H1 (cell line): ENCODE data around the gene TBP.
A peak's percentile ranks its signal among the peaks of the same experiment; 100 is the strongest.

ENCODE experiments used
- JUND ChIP-seq: IDR thresholded peaks from 2 replicates; pipeline ENCODE4 v1.6.1; 2011; ENCODE audit warnings: mild to moderate bottlenecking, improper control_type of control experiment, low read length
- POLR2A ChIP-seq, 2 experiments: IDR thresholded peaks; 1 replicate in 1 of 2; 2 replicates in 1 of 2; pipeline ENCODE4 v1.6.1; 2011; ENCODE audit warnings: low read depth in 2 of 2, low read length in 2 of 2, mild to moderate bottlenecking in 2 of 2; ENCODE audit errors: control extremely low read depth in 1 of 2
- RAD21 ChIP-seq, 2 experiments: IDR thresholded peaks in 1 of 2; conservative IDR thresholded peaks in 1 of 2; 2 replicates each; pipeline ENCODE4 v1.6.1; 2011; ENCODE audit warnings: low read depth in 2 of 2, low read length in 2 of 2, improper control_type of control experiment in 1 of 2, inconsistent platforms in 1 of 2, mild to moderate bottlenecking in 1 of 2, moderate library complexity in 1 of 2
- TF ChIP-seq, protein P1 (sequence below), 3 experiments: IDR thresholded peaks; 1 replicate in 2 of 3; 2 replicates in 1 of 3; pipeline versions ENCODE4 v1.5.1 to v1.6.1; 2011; ENCODE audit warnings: low read length in 3 of 3, mild to moderate bottlenecking in 3 of 3, inconsistent platforms in 2 of 3, low read depth in 1 of 3, moderate library complexity in 1 of 3; ENCODE audit not compliant: insufficient read depth in 1 of 3; ENCODE audit errors: control extremely low read depth in 1 of 3

DNA sequence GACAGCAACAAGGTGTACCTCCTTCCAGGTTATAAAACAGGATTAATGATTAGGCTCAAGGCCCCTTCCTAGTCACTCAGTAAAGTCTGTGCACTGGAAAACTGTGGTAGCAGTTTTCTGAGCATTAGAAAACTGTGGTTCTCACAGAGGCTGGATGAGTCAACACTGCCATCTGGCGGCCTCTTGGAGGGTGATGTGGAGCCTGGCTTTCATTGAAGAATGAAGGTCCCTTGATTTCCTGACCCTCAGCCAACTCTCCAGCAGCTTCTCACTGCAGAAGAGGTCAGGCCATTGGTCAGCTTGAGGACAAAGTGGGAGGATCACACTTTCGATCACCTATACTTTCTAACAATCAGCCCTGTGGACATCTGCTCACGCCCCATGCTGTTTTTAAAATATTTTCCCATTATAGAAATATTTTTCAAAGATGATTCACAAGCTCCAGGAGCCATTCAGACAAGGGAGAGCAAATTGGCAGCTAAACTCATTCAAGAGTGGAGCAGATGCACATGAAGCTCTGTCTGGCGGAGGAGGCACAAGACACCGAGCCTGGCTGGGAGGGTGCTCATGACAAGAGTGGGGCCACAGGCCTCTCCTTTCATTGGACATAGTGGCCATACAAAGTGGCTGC, 24.2 kb upstream of the TBP start:
- no peak for TF ChIP-seq POLR2A (IDR thresholded peaks at IDR 0.05; ENCODE audit: control extremely low read depth in 1 of 2, low read depth in 2 of 2, low read length in 2 of 2)
- TF ChIP-seq RAD21 (IDR thresholded peaks at IDR 0.05 in 1 of 2, conservative IDR thresholded peaks at IDR 0.05 in 1 of 2; ENCODE audit: low read depth in 2 of 2, low read length in 2 of 2) = peak; percentile 95 to 96
- no peak for TF ChIP-seq JUND
- TF ChIP-seq, protein P1, sequence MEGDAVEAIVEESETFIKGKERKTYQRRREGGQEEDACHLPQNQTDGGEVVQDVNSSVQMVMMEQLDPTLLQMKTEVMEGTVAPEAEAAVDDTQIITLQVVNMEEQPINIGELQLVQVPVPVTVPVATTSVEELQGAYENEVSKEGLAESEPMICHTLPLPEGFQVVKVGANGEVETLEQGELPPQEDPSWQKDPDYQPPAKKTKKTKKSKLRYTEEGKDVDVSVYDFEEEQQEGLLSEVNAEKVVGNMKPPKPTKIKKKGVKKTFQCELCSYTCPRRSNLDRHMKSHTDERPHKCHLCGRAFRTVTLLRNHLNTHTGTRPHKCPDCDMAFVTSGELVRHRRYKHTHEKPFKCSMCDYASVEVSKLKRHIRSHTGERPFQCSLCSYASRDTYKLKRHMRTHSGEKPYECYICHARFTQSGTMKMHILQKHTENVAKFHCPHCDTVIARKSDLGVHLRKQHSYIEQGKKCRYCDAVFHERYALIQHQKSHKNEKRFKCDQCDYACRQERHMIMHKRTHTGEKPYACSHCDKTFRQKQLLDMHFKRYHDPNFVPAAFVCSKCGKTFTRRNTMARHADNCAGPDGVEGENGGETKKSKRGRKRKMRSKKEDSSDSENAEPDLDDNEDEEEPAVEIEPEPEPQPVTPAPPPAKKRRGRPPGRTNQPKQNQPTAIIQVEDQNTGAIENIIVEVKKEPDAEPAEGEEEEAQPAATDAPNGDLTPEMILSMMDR (IDR thresholded peaks at IDR 0.05; ENCODE audit: control extremely low read depth in 1 of 3, insufficient read depth in 1 of 3, low read depth in 1 of 3, low read length in 3 of 3) = peak; percentile 76 to 93 (median 83)
